Amniotic stem cell (primary cell): ENCODE measurements around the gene SNRK.

Experiments
- DNase-seq: peaks from one replicate; lab custom pipeline; 2025; lab: John Stamatoyannopoulos, UW

Gene SNRK

GRCh38 chr3:43372007-43372740 lies 85.8 kb downstream of the SNRK start:
- DNase-seq = no peak

- no peak for DNase-seq
Observed at GRCh38 chr3:43372809-43373559, 86.6 kb downstream of the SNRK start.

GRCh38 chr3:43373560-43373928 lies 87.2 kb downstream of the SNRK start:
- DNase-seq = no peak

- DNase-seq = peak; percentile 3
Observed at GRCh38 chr3:43378066-43378935, 92.0 kb downstream of the SNRK start.

GRCh38 chr3:43379343-43379742 lies 93.0 kb downstream of the SNRK start:
- DNase-seq = peak; percentile 8

GRCh38 chr3:43388175-43388574 lies 101.8 kb downstream of the SNRK start:
- no peak for DNase-seq

GRCh38 chr3:43388915-43389314 lies 102.6 kb downstream of the SNRK start:
- no peak for DNase-seq

- no peak for DNase-seq
Observed at GRCh38 chr3:43389388-43390254, 103.3 kb downstream of the SNRK start.

- no peak for DNase-seq
Observed at GRCh38 chr3:43390255-43390588, 103.9 kb downstream of the SNRK start.

- no peak for DNase-seq
Observed at GRCh38 chr3:43391621-43392020, 105.3 kb downstream of the SNRK start.

- no peak for DNase-seq
Observed at GRCh38 chr3:43394041-43394554, 107.8 kb downstream of the SNRK start.

GRCh38 chr3:43399034-43399433 lies 112.7 kb downstream of the SNRK start:
- DNase-seq = no peak

GRCh38 chr3:43400167-43400566 lies 113.8 kb downstream of the SNRK start:
- DNase-seq = no peak
